ENCODE results near the gene GDA.

GDA gene

DNA sequence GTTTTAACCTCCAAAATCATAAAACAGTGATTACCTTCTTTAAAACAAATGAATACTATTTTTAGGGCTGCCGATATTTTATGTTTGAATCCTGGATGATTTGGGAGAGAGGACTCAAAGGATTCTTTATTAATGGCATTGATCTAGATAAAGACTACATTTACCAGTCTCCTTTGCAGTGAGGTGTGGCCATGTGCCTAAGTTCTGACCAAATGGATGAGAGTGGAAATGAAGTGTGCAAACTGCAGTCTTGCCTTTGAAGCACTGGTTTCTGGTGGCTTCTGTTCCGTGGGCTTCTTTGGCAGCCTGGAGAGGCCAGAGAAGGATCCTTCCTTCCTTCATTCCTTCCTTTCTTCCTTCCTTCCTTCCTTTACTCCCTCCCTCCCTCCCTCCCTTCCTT is 24.3 kb upstream of the GDA start:
- TF ChIP-seq POLR2AphosphoS5 (IDR thresholded peaks at IDR 0.05; ENCODE audit: low read depth, low read length), result no peak
- no peak for TF ChIP-seq FOXP2 (optimal IDR thresholded peaks at IDR 0.05; ENCODE audit: borderline replicate concordance, extremely low read depth, extremely low read length, insufficient read depth)

GRCh38 chr9:72127753-72128152 is 21.5 kb upstream of the GDA start:
- no peak for TF ChIP-seq TAF1 (IDR thresholded peaks at IDR 0.05; ENCODE audit: borderline replicate concordance, insufficient read depth, low read length)
- TF ChIP-seq REST (IDR thresholded peaks at IDR 0.05; ENCODE audit: insufficient read depth in 1 of 2, low read depth in 2 of 2, low read length in 2 of 2), result no peak
- no peak for TF ChIP-seq POLR2AphosphoS5 (IDR thresholded peaks at IDR 0.05; ENCODE audit: low read depth, low read length)
- TF ChIP-seq FOXP2 (optimal IDR thresholded peaks at IDR 0.05; ENCODE audit: borderline replicate concordance, extremely low read depth, extremely low read length, insufficient read depth), result no peak
- no peak for TF ChIP-seq SIN3A (IDR thresholded peaks at IDR 0.05; ENCODE audit: borderline replicate concordance, insufficient read depth, low read length)

GRCh38 chr9:72128526-72128925 is 20.7 kb upstream of the GDA start:
- TF ChIP-seq REST (IDR thresholded peaks at IDR 0.05; ENCODE audit: insufficient read depth in 1 of 2, low read depth in 2 of 2, low read length in 2 of 2), result no peak
- TF ChIP-seq TAF1 (IDR thresholded peaks at IDR 0.05; ENCODE audit: borderline replicate concordance, insufficient read depth, low read length), result no peak
- no peak for TF ChIP-seq SIN3A (IDR thresholded peaks at IDR 0.05; ENCODE audit: borderline replicate concordance, insufficient read depth, low read length)
- TF ChIP-seq FOXP2 (optimal IDR thresholded peaks at IDR 0.05; ENCODE audit: borderline replicate concordance, extremely low read depth, extremely low read length, insufficient read depth), result no peak
- no peak for TF ChIP-seq POLR2AphosphoS5 (IDR thresholded peaks at IDR 0.05; ENCODE audit: low read depth, low read length)

GRCh38 chr9:72129271-72130156 is 19.7 kb upstream of the GDA start:
- TF ChIP-seq SIN3A (IDR thresholded peaks at IDR 0.05; ENCODE audit: borderline replicate concordance, insufficient read depth, low read length) (no peak), POLR2AphosphoS5 (IDR thresholded peaks at IDR 0.05; ENCODE audit: low read depth, low read length) (no peak), FOXP2 (optimal IDR thresholded peaks at IDR 0.05; ENCODE audit: borderline replicate concordance, extremely low read depth, extremely low read length, insufficient read depth) (no peak), REST (IDR thresholded peaks at IDR 0.05; ENCODE audit: insufficient read depth in 1 of 2, low read depth in 2 of 2, low read length in 2 of 2) (no peak)

- TF ChIP-seq FOXP2 (optimal IDR thresholded peaks at IDR 0.05; ENCODE audit: borderline replicate concordance, extremely low read depth, extremely low read length, insufficient read depth), result no peak
- no peak for TF ChIP-seq SIN3A (IDR thresholded peaks at IDR 0.05; ENCODE audit: borderline replicate concordance, insufficient read depth, low read length)
- no peak for TF ChIP-seq TAF1 (IDR thresholded peaks at IDR 0.05; ENCODE audit: borderline replicate concordance, insufficient read depth, low read length)
- no peak for TF ChIP-seq REST (IDR thresholded peaks at IDR 0.05; ENCODE audit: insufficient read depth in 1 of 2, low read depth in 2 of 2, low read length in 2 of 2)
- no peak for TF ChIP-seq POLR2AphosphoS5 (IDR thresholded peaks at IDR 0.05; ENCODE audit: low read depth, low read length)
Measured at GRCh38 chr9:72130321-72130720, 18.9 kb upstream of the GDA start.

All from PFSK-1 (cell line).